ENCODE measurements around the gene CNKSR2. TPM values are rescaled to one million over a fixed set of nuclear protein-coding genes. Genes with fewer than 3 reads are reported as not detected.

The CNKSR2 gene
- total RNA-seq, 1 donor from 2014 or later, result 11.3 TPM

GRCh38 chrX:21384178-21384577, 10.0 kb downstream of the CNKSR2 start:
- intact Hi-C loops (cut with micrococcal nuclease), result no loop called here
- Mint-ChIP-seq H3K4me1 (ENCODE audit: low read depth) (peaks cover 8% of the 10 kb centered on the region), H3K36me3 (ENCODE audit: low read depth) (peaks cover 12% of the 10 kb centered on the region), H3K4me3 (ENCODE audit: low read depth) (no peak overlapping the region), H3K9me3 (peaks cover 7% of the 10 kb centered on the region), H3K27ac (no peak overlapping the region), H3K27me3 (ENCODE audit: low read depth) (no peaks in the 10 kb centered on the region)
- DNase-seq (ENCODE audit: low spot score), result no peak

GRCh38 chrX:21394792-21395191, 20.6 kb downstream of the CNKSR2 start:
- Mint-ChIP-seq H3K4me3 (ENCODE audit: low read depth) (no peak overlapping the region), H3K9me3 (peaks cover 16% of the 10 kb centered on the region)

GRCh38 chrX:21398426-21398825, 24.2 kb downstream of the CNKSR2 start:
- no peak for DNase-seq (ENCODE audit: low spot score)
- H3K4me1 Mint-ChIP-seq (ENCODE audit: low read depth), result peaks cover 7% of the 10 kb centered on the region

More at GRCh38 chrX:21394792-21395191, 20.6 kb downstream of the CNKSR2 start:
- H3K4me1 Mint-ChIP-seq (ENCODE audit: low read depth), result peaks cover 7% of the 10 kb centered on the region
- H3K27me3 Mint-ChIP-seq (ENCODE audit: low read depth), result no peaks in the 10 kb centered on the region
- DNase-seq (ENCODE audit: low spot score), result no peak
- no peak overlapping the region for H3K27ac Mint-ChIP-seq
- intact Hi-C loops (cut with micrococcal nuclease), result no loop called here
- H3K36me3 Mint-ChIP-seq (ENCODE audit: low read depth), result peaks cover 26% of the 10 kb centered on the region

GRCh38 chrX:21400408-21401121, 26.3 kb downstream of the CNKSR2 start:
- DNase-seq (ENCODE audit: low spot score), result no peak
- no peak overlapping the region for H3K27ac Mint-ChIP-seq
- H3K27me3 Mint-ChIP-seq (ENCODE audit: low read depth), result no peaks in the 10 kb centered on the region
- H3K9me3 Mint-ChIP-seq, result no peaks in the 10 kb centered on the region
- intact Hi-C loops (cut with micrococcal nuclease), result no loop called here
- peaks cover 7% of the 10 kb centered on the region for H3K4me1 Mint-ChIP-seq (ENCODE audit: low read depth)
- no peaks in the 10 kb centered on the region for H3K36me3 Mint-ChIP-seq (ENCODE audit: low read depth)
- no peak overlapping the region for H3K4me3 Mint-ChIP-seq (ENCODE audit: low read depth)

More at GRCh38 chrX:21398426-21398825, 24.2 kb downstream of the CNKSR2 start:
- Mint-ChIP-seq H3K36me3 (ENCODE audit: low read depth) (no peaks in the 10 kb centered on the region), H3K27ac (no peak overlapping the region), H3K9me3 (no peaks in the 10 kb centered on the region), H3K27me3 (ENCODE audit: low read depth) (no peaks in the 10 kb centered on the region), H3K4me3 (ENCODE audit: low read depth) (no peak overlapping the region)
- intact Hi-C loops (cut with micrococcal nuclease), result no loop called here

- no peak for DNase-seq (ENCODE audit: low spot score)
- Mint-ChIP-seq H3K36me3 (ENCODE audit: low read depth) (no peaks in the 10 kb centered on the region), H3K27me3 (ENCODE audit: low read depth) (no peaks in the 10 kb centered on the region)
Measured at GRCh38 chrX:21408307-21408706, 34.1 kb downstream of the CNKSR2 start.

GRCh38 chrX:21408788-21409187, 34.6 kb downstream of the CNKSR2 start:
- H3K27ac Mint-ChIP-seq, result no peak overlapping the region
- intact Hi-C loops (cut with micrococcal nuclease), result no loop called here
- H3K36me3 Mint-ChIP-seq (ENCODE audit: low read depth), result peaks cover 4% of the 10 kb centered on the region
- no peaks in the 10 kb centered on the region for H3K27me3 Mint-ChIP-seq (ENCODE audit: low read depth)
- H3K9me3 Mint-ChIP-seq, result no peaks in the 10 kb centered on the region
- H3K4me1 Mint-ChIP-seq (ENCODE audit: low read depth), result no peaks in the 10 kb centered on the region
- DNase-seq (ENCODE audit: low spot score), result no peak
- no peak overlapping the region for H3K4me3 Mint-ChIP-seq (ENCODE audit: low read depth)

More at GRCh38 chrX:21408307-21408706, 34.1 kb downstream of the CNKSR2 start:
- no peaks in the 10 kb centered on the region for H3K4me1 Mint-ChIP-seq (ENCODE audit: low read depth)
- H3K4me3 Mint-ChIP-seq (ENCODE audit: low read depth), result no peak overlapping the region
- intact Hi-C loops (cut with micrococcal nuclease), result no loop called here
- no peaks in the 10 kb centered on the region for H3K9me3 Mint-ChIP-seq
- no peak overlapping the region for H3K27ac Mint-ChIP-seq

- Mint-ChIP-seq H3K27ac (no peak overlapping the region), H3K4me3 (ENCODE audit: low read depth) (no peak overlapping the region), H3K27me3 (ENCODE audit: low read depth) (no peaks in the 10 kb centered on the region), H3K36me3 (ENCODE audit: low read depth) (peaks cover 17% of the 10 kb centered on the region), H3K9me3 (peaks cover 18% of the 10 kb centered on the region), H3K4me1 (ENCODE audit: low read depth) (peaks cover 2% of the 10 kb centered on the region)
- intact Hi-C loops (cut with micrococcal nuclease), result no loop called here
- no peak for DNase-seq (ENCODE audit: low spot score)
Measured at GRCh38 chrX:21412029-21412428, 37.8 kb downstream of the CNKSR2 start.

GRCh38 chrX:21412883-21413282, 38.7 kb downstream of the CNKSR2 start:
- H3K27me3 Mint-ChIP-seq (ENCODE audit: low read depth), result no peaks in the 10 kb centered on the region
- H3K36me3 Mint-ChIP-seq (ENCODE audit: low read depth), result peaks cover 22% of the 10 kb centered on the region
- H3K27ac Mint-ChIP-seq, result no peak overlapping the region
- no peak for DNase-seq (ENCODE audit: low spot score)
- peaks cover 26% of the 10 kb centered on the region for H3K9me3 Mint-ChIP-seq
- H3K4me3 Mint-ChIP-seq (ENCODE audit: low read depth), result no peak overlapping the region
- H3K4me1 Mint-ChIP-seq (ENCODE audit: low read depth), result peaks cover 2% of the 10 kb centered on the region
- intact Hi-C loops (cut with micrococcal nuclease), result no loop called here

GRCh38 chrX:21427086-21427485, 52.9 kb downstream of the CNKSR2 start:
- H3K36me3 Mint-ChIP-seq (ENCODE audit: low read depth), result peaks cover 14% of the 10 kb centered on the region
- H3K9me3 Mint-ChIP-seq, result no peaks in the 10 kb centered on the region
- H3K4me1 Mint-ChIP-seq (ENCODE audit: low read depth), result peaks cover 3% of the 10 kb centered on the region
- no peak overlapping the region for H3K27ac Mint-ChIP-seq
- intact Hi-C loops (cut with micrococcal nuclease), result no loop called here
- H3K27me3 Mint-ChIP-seq (ENCODE audit: low read depth), result no peaks in the 10 kb centered on the region
- no peak for DNase-seq (ENCODE audit: low spot score)
- no peak overlapping the region for H3K4me3 Mint-ChIP-seq (ENCODE audit: low read depth)

- H3K4me1 Mint-ChIP-seq (ENCODE audit: low read depth), result peaks cover 15% of the 10 kb centered on the region
- H3K9me3 Mint-ChIP-seq, result no peaks in the 10 kb centered on the region
- peaks cover 3% of the 10 kb centered on the region for H3K36me3 Mint-ChIP-seq (ENCODE audit: low read depth)
- intact Hi-C loops (cut with micrococcal nuclease), result loop anchor here (5.0 kb wide), 1 partner anchor 65 kb away; the partner anchor contains the start of gene CNKSR2
- no peak overlapping the region for H3K27ac Mint-ChIP-seq
- H3K4me3 Mint-ChIP-seq (ENCODE audit: low read depth), result no peak overlapping the region
- DNase-seq (ENCODE audit: low spot score), result no peak
- H3K27me3 Mint-ChIP-seq (ENCODE audit: low read depth), result no peaks in the 10 kb centered on the region
Measured at GRCh38 chrX:21437036-21437435, 62.8 kb downstream of the CNKSR2 start.

GRCh38 chrX:21438792-21439191, 64.6 kb downstream of the CNKSR2 start:
- Mint-ChIP-seq H3K27me3 (ENCODE audit: low read depth) (no peaks in the 10 kb centered on the region), H3K4me1 (ENCODE audit: low read depth) (peaks cover 15% of the 10 kb centered on the region), H3K27ac (peak overlapping the region; percentile 92), H3K4me3 (ENCODE audit: low read depth) (peak overlapping the region; percentile 67), H3K36me3 (ENCODE audit: low read depth) (peaks cover 3% of the 10 kb centered on the region), H3K9me3 (no peaks in the 10 kb centered on the region)
- DNase-seq (ENCODE audit: low spot score), result no peak
- intact Hi-C loops (cut with micrococcal nuclease), result loop anchor here (5.0 kb wide), 1 partner anchor 66 kb away; the partner anchor contains the start of gene CNKSR2

GRCh38 chrX:21440911-21441310, 66.7 kb downstream of the CNKSR2 start:
- Mint-ChIP-seq H3K9me3 (no peaks in the 10 kb centered on the region), H3K36me3 (ENCODE audit: low read depth) (peaks cover 3% of the 10 kb centered on the region), H3K4me3 (ENCODE audit: low read depth) (no peak overlapping the region), H3K27me3 (ENCODE audit: low read depth) (no peaks in the 10 kb centered on the region), H3K4me1 (ENCODE audit: low read depth) (peaks cover 15% of the 10 kb centered on the region), H3K27ac (no peak overlapping the region)
- intact Hi-C loops (cut with micrococcal nuclease), result no loop called here
- DNase-seq (ENCODE audit: low spot score), result no peak

GRCh38 chrX:21457718-21458117, 83.5 kb downstream of the CNKSR2 start:
- no peak for DNase-seq (ENCODE audit: low spot score)
- Mint-ChIP-seq H3K27ac (no peak overlapping the region), H3K4me3 (ENCODE audit: low read depth) (no peak overlapping the region), H3K27me3 (ENCODE audit: low read depth) (no peaks in the 10 kb centered on the region), H3K36me3 (ENCODE audit: low read depth) (peaks cover 14% of the 10 kb centered on the region), H3K4me1 (ENCODE audit: low read depth) (peaks cover 3% of the 10 kb centered on the region), H3K9me3 (no peaks in the 10 kb centered on the region)
- intact Hi-C loops (cut with micrococcal nuclease), result no loop called here
